Tibial nerve (tissue), 4 donors: Measurements from ENCODE around the gene GALNT1. TPM values are rescaled to one million over a fixed set of nuclear protein-coding genes. Genes with fewer than 3 reads are reported as not detected.

Experiments used
- DNase-seq, 2 donors: peaks; one replicate each; pipeline ENCODE4 v3.0.0-alpha.2; 2019; ENCODE audit warnings: low spot score in 2 of 2
- H3K27ac ChIP-seq, 4 donors: fragments of 200-600 bp; sonication (generic) in 3 of 4; one replicate each; pipeline ENCODE4 v1.5.1; 2017 to 2019; ENCODE audit warnings: mild to moderate bottlenecking in 1 of 4
- H3K27me3 ChIP-seq, 2 donors: fragments of 200-600 bp; sonication (generic) in 1 of 2; one replicate each; pipeline versions ENCODE4 v1.5.1 to v1.6.0; 2017 to 2019
- H3K36me3 ChIP-seq, 3 donors: fragments of 200-600 bp; sonication (generic); one replicate each; pipeline ENCODE4 v1.5.1; 2018 to 2019
- H3K4me1 ChIP-seq, 4 donors: fragments of 200-600 bp; sonication (generic) in 3 of 4; one replicate each; pipeline ENCODE4 v1.5.1; 2017 to 2019
- H3K4me3 ChIP-seq, 4 donors: fragments of 200-600 bp; sonication (generic) in 3 of 4; one replicate each; pipeline ENCODE4 v1.5.1; 2017 to 2019; ENCODE audit warnings: mild to moderate bottlenecking in 1 of 4, moderate library complexity in 1 of 4
- H3K9me3 ChIP-seq, 4 donors: fragments of 200-600 bp; sonication (generic) in 3 of 4; one replicate each; pipeline ENCODE4 v1.5.1; 2017 to 2019
- CTCF ChIP-seq, 5 experiments: fragments of 200-600 bp in 3 of 5; fragments of 450-650 bp in 2 of 5; sonication (generic) in 3 of 5; IDR thresholded peaks; one replicate each; pipeline ENCODE4 v1.5.1; 2016 to 2019; ENCODE audit warnings: antibody characterized with exemption in 5 of 5, mild to moderate bottlenecking in 3 of 5, moderate library complexity in 2 of 5
- EP300 ChIP-seq, 2 donors: sonication (generic); formaldehyde crosslinking; IDR thresholded peaks; one replicate each; pipeline ENCODE4 v1.6.1; 2017; ENCODE audit warnings: antibody characterized with exemption in 2 of 2, mild to moderate bottlenecking in 1 of 2
- POLR2A ChIP-seq, 2 donors: fragments of 450-650 bp; IDR thresholded peaks; one replicate each; pipeline ENCODE4 v1.6.1; 2017; ENCODE audit warnings: antibody characterized with exemption in 2 of 2, mild to moderate bottlenecking in 2 of 2, moderate library complexity in 2 of 2
- whole genome bisulfite sequencing, 2 donors: methylation state at CpG; one replicate each; pipeline ENCODE4 v1.1.5; 2018; 5-methylcytosine and 5-hydroxymethylcytosine counted together
- total RNA-seq, 4 donors: library from RNA; depleted of rRNA; stranded (reverse); fragments of >200 nt; gene quantifications; one replicate each; pipeline ENCODE4 v1.1.0, GENCODE V29; 2016

Gene GALNT1
- total RNA-seq, 4 donors from 2014 or later, result 24.3 to 37.5 (median 27.0) TPM

GRCh38 chr18:35653392-35654135 is 72.0 kb downstream of the GALNT1 start:
- H3K4me1 ChIP-seq, result peaks cover 0 to 25% (median 5%) of the 10 kb centered on the region in 4 donors
- H3K27me3 ChIP-seq, result no peaks in the 10 kb centered on the region
- no peaks in the 10 kb centered on the region for H3K36me3 ChIP-seq
- DNase-seq, result no peak
- peaks cover 0 to 14% (median 0%) of the 10 kb centered on the region in 4 donors for H3K9me3 ChIP-seq
- no peak for TF ChIP-seq EP300 (IDR thresholded peaks at IDR 0.05)
- TF ChIP-seq CTCF (IDR thresholded peaks at IDR 0.05), result no peak
- TF ChIP-seq POLR2A (IDR thresholded peaks at IDR 0.05), result no peak
- H3K4me3 ChIP-seq, result no peak overlapping the region
- H3K27ac ChIP-seq, result no peak overlapping the region
- 67 to 69% methylated on average over 4 of the region's 4 CpGs for WGBS, 2 donors

DNA sequence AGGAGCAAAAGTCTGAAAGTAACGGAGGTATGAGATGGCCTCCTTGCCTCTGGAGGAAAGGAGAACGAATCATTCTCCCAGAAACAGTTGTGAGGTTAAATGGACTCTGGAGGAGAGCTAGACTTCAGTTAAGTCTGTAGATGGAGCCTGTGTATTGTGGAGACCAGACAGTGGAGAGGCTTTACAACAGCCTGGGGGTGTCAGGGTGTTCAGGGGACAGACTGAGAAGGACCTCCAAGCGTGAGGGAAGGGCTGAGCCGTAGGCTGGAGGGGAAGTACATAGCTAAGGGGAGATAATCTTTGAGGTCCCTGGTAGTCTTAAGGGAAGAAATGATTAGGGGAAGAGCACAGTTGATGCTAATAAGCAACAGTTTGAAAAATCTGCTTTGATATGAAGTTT is 76.6 kb downstream of the GALNT1 start:
- TF ChIP-seq CTCF (IDR thresholded peaks at IDR 0.05) (no peak), EP300 (IDR thresholded peaks at IDR 0.05) (no peak), POLR2A (IDR thresholded peaks at IDR 0.05) (no peak)
- H3K4me1 ChIP-seq, result peaks cover 0 to 19% (median 5%) of the 10 kb centered on the region in 4 donors
- 92 to 99% methylated on average over 4 of the region's 4 CpGs for WGBS, 2 donors

DNA sequence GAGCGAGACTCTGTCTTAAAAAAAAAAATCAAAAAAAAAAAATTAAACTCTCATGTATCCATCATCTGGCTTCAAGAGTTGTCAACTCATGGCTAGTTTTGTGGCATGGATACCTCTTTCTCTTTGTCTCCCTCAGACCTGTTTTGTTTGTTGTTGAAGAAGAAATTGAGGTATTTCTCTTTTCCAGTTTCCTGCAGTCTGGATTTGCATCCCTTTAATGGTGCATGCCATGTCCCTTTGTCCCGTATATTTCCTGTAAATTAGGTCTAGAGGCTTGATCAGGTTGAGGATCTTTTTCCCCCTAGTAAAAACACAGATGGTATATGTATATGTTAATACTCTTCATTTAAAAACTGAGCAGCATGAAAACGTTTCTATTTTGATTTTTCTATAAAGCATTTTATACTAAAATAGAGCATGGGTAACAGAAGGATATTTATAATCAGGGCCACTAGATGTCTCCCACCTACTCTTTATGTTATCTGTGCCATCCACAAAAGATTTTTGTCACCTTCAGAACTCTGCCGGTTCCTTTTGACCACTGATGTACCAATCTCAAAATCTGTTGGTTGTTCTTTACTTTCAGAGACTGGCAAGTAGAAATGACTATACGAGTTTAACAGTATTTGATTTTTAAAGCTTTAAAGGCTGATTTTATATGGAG is 80.1 kb downstream of the GALNT1 start:
- DNase-seq, result no peak
- H3K4me3 ChIP-seq, result no peak overlapping the region
- WGBS, 2 donors, result 45 to 52% methylated on average over 5 of the region's 5 CpGs
- H3K36me3 ChIP-seq, result peaks cover 0 to 29% (median 0%) of the 10 kb centered on the region in 3 donors
- TF ChIP-seq CTCF (IDR thresholded peaks at IDR 0.05) (no peak), POLR2A (IDR thresholded peaks at IDR 0.05) (no peak), EP300 (IDR thresholded peaks at IDR 0.05) (no peak)
- no peaks in the 10 kb centered on the region for H3K27me3 ChIP-seq
- H3K9me3 ChIP-seq, result no peaks in the 10 kb centered on the region
- H3K27ac ChIP-seq, result no peak overlapping the region
- H3K4me1 ChIP-seq, result no peaks in the 10 kb centered on the region

More for the DNA sequence above, 76.6 kb downstream of the GALNT1 start:
- Histone ChIP-seq H3K27me3 (no peaks in the 10 kb centered on the region), H3K27ac (no peak overlapping the region), H3K4me3 (no peak overlapping the region), H3K36me3 (peaks cover 0 to under 1% (median 0%) of the 10 kb centered on the region in 3 donors), H3K9me3 (no peaks in the 10 kb centered on the region)
- no peak for DNase-seq

- Histone ChIP-seq H3K9me3 (no peaks in the 10 kb centered on the region), H3K4me3 (no peak overlapping the region), H3K36me3 (peaks cover 0 to 37% (median 0%) of the 10 kb centered on the region in 3 donors), H3K4me1 (no peaks in the 10 kb centered on the region), H3K27ac (no peak overlapping the region), H3K27me3 (no peaks in the 10 kb centered on the region)
- TF ChIP-seq POLR2A (IDR thresholded peaks at IDR 0.05) (no peak), CTCF (IDR thresholded peaks at IDR 0.05) (no peak), EP300 (IDR thresholded peaks at IDR 0.05) (no peak)
- no peak for DNase-seq
- WGBS, 2 donors, result 55 to 65% methylated on average over 3 of the region's 3 CpGs
Observed at GRCh38 chr18:35662293-35663062, 80.9 kb downstream of the GALNT1 start.
